Activated CD4-positive, alpha-beta T cell treated with anti-CD3 and anti-CD28 coated beads for 36 hours (primary cell): Measurements from ENCODE around the gene ADM2. TPM values are rescaled to one million over a fixed set of nuclear protein-coding genes. Genes with fewer than 3 reads are reported as not detected.
A peak's percentile ranks its signal among the peaks of the same experiment; 100 is the strongest.

Source experiments
- ATAC-seq: fragments of 200-7000 bp; cut with Tn5 transposase; one replicate; pipeline ENCODE4 v1.10.0; 2021; ENCODE audit warnings: mild to moderate bottlenecking, moderate library complexity
- CTCF ChIA-PET: fragments of 350-600 bp; sonication (Branson Sonifier 250); formaldehyde crosslinking; loops from one replicate; lab custom pipeline; 2021; ENCODE audit warnings: antibody characterized with exemption; lab: Charles Lee
- POLR2A ChIA-PET: fragments of 350-600 bp; sonication (Branson Sonifier 250); formaldehyde crosslinking; loops from one replicate; lab custom pipeline; 2021; ENCODE audit warnings: antibody characterized with exemption, inconsistent platforms; lab: Charles Lee
- DNase-seq: peaks from one replicate; pipeline ENCODE4 v3.0.0-alpha.2; 2020
- H3K27ac Mint-ChIP-seq: one replicate; pipeline ENCODE4 v1.8.0; 2021; ENCODE audit warnings: mixed read lengths
- H3K27me3 Mint-ChIP-seq: one replicate; pipeline ENCODE4 v1.8.0; 2021; ENCODE audit warnings: mixed read lengths
- H3K36me3 Mint-ChIP-seq: one replicate; pipeline ENCODE4 v1.8.0; 2021; ENCODE audit warnings: low read depth, mixed read lengths
- H3K4me1 Mint-ChIP-seq: one replicate; pipeline ENCODE4 v1.8.0; 2021; ENCODE audit warnings: mixed read lengths
- H3K4me3 Mint-ChIP-seq: one replicate; pipeline ENCODE4 v1.8.0; 2021; ENCODE audit warnings: mild to moderate bottlenecking, moderate library complexity, mixed read lengths
- H3K9me3 Mint-ChIP-seq: one replicate; pipeline ENCODE4 v1.8.0; 2021; ENCODE audit warnings: low read depth, mixed read lengths
- intact Hi-C, 2 experiments: fragments of 100-400 bp; cut with DNase I in 1 of 2; cut with micrococcal nuclease in 1 of 2; formaldehyde crosslinking; loops; one replicate each; pipeline versions ENCODE4 v1.14.2 to v1.15.1; 2022 to 2024; cut with DNase I, micrococcal nuclease
- total RNA-seq, 2 experiments: library from RNA; stranded (reverse); gene quantifications; one replicate each; pipeline ENCODE4 v1.2.3, GENCODE V29; 2021

ADM2 gene
- total RNA-seq, 2 experiments from 2014 or later = 7.5 to 7.9 TPM

GRCh38 chr22:50528682-50529415 lies 47.5 kb downstream of the ADM2 start:
- no peaks in the 10 kb centered on the region for H3K27me3 Mint-ChIP-seq
- H3K9me3 Mint-ChIP-seq = no peaks in the 10 kb centered on the region
- peaks cover 15% of the 10 kb centered on the region for H3K36me3 Mint-ChIP-seq
- ATAC-seq (no peak), DNase-seq (no peak)
- no peak overlapping the region for H3K27ac Mint-ChIP-seq
- H3K4me3 Mint-ChIP-seq = peak overlapping the region; percentile 77
- CTCF ChIA-PET = interaction anchor here (0.6 to 5.2 kb wide), 7 partner anchors 11 to 99 kb away, joined by 3 to 43 read pairs (median 5); partner anchors contain the start of genes ARSA, KLHDC7B and SYCE3
- POLR2A ChIA-PET = interaction anchor here (0.6 to 1.7 kb wide), 6 partner anchors 11 to 155 kb away, joined by 3 to 7 read pairs (median 4); partner anchors contain the start of genes LMF2 and NCAPH2
- H3K4me1 Mint-ChIP-seq = peaks cover 43% of the 10 kb centered on the region
- intact Hi-C loops = loop anchor here in 1 of 2 experiments (5.0 kb wide), 3 partner anchors 187 to 677 kb away; partner anchors contain the start of genes PIM3, PPP6R2 and ZBED4

DNA sequence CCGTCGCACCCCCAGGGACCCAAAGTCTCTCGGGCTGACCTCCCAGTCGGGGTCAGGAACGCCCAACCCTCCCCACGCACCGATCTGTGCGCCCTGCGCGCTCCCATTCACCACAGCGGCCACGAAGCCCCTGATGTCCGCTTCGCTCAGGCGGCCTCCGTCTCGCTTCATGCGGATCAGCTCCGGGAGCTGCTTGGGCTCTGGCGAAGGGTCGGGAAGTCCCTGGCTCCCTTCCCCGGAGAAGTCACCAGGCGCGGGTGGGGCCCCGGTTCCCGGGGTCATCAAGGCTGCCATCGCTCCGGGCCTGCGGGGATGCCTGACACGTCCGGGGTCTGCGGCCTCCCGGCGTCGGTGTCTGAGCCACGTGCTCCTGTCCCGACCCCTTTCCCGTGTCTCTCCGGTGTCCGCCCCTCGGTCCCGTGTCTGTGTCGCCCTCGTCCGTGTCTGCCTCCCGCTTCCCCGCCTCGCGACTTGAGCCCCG lies 48.1 kb downstream of the ADM2 start:
- H3K4me3 Mint-ChIP-seq = peak overlapping the region; percentile 77
- ATAC-seq = no peak
- no peak for DNase-seq
- no peaks in the 10 kb centered on the region for H3K9me3 Mint-ChIP-seq
- no peaks in the 10 kb centered on the region for H3K27me3 Mint-ChIP-seq
- intact Hi-C loops = loop anchor here in 1 of 2 experiments (5.0 kb wide), 3 partner anchors 187 to 677 kb away; partner anchors contain the start of genes PIM3, PPP6R2 and ZBED4
- peaks cover 47% of the 10 kb centered on the region for H3K4me1 Mint-ChIP-seq
- CTCF ChIA-PET = interaction anchor here (0.6 to 5.2 kb wide), 6 partner anchors 10 to 99 kb away, joined by 3 to 43 read pairs (median 8); partner anchors contain the start of genes ARSA, KLHDC7B and SYCE3
- POLR2A ChIA-PET = interaction anchor here (1.0 to 1.3 kb wide), 3 partner anchors 10 to 92 kb away, joined by 4 to 7 read pairs (median 6); partner anchors contain the start of genes LMF2 and NCAPH2
- peaks cover 13% of the 10 kb centered on the region for H3K36me3 Mint-ChIP-seq
- H3K27ac Mint-ChIP-seq = no peak overlapping the region

DNA sequence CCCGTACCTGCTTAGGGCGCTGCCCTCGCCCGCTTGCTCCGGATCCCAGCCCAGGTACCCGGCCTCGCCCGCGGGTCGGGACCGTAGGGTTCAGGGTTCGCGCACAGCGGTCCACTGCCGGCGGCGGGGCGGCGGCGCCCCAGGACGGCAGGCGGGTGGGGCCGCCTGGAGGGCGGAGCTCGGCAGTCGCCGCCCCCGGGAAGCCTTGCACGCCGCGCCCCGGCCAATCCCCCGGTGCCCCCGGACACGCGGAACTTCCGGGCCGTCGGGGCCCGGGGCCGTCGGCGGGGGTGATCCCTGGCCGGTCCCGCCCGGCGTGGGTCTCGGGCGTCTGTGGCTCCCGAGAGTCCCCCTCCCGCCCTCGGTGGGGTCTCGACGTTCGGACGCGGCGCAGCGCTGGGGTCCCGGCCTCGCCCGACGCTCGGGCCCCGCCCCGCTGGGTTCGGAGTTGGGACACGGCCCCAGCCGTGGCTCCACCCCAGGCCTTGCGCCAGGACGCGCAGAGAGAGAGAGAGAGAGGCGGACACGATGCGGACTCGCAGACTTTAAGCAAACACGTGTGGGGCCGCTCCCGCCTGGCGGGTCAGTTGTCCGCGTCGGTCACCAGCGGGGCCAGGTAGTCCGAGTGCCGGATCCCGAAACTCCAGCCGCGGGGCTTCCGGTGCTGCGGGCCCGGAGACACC lies 48.7 kb downstream of the ADM2 start, which contains the start of gene TYMP:
TSS of gene TYMP (minus strand) at position 116 of the 683 bp plus-strand sequence. CDS start 303 bp downstream, outside the sequence.
- ChIA-PET POLR2A (interaction anchor here (0.6 to 1.0 kb wide), 2 partner anchors 9 to 15 kb away, joined by 3 to 6 read pairs; no protein-coding TSS in a partner anchor), CTCF (interaction anchor here (1.8 kb wide), 1 partner anchor 15 kb away, joined by 5 read pairs; the partner anchor contains the start of gene KLHDC7B)
- ATAC-seq (peak; percentile 8), DNase-seq (peak; percentile 82)
- intact Hi-C loops = loop anchor here (2.0 to 5.0 kb wide), 6 partner anchors 33 to 678 kb away; partner anchors contain the start of genes CHKB (in 1 of the 2), PIM3 (in 1 of the 2), PPP6R2 (in 1 of the 2) and SYCE3 (in 1 of the 2)
- Mint-ChIP-seq H3K27me3 (no peaks in the 10 kb centered on the region), H3K4me1 (peaks cover 45% of the 10 kb centered on the region), H3K36me3 (peaks cover 8% of the 10 kb centered on the region), H3K9me3 (no peaks in the 10 kb centered on the region), H3K27ac (peak within 1 kb of the TSS; percentile 97), H3K4me3 (peak within 1 kb of the TSS; percentile 87)

DNA sequence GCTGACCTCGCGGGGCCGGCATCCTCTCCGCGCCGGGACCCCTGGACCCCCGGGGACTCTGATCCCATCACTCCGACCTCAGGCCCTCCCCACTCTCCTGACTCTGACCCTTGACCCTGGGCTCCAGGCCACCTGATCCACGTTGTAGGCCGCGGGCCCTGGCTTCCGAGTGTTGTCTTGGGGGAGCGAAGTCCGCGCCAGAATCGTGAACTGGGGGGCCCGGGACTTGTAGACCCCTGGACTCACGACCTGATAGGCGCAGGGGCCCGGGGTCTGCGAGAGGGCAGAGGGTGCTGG lies 49.2 kb downstream of the ADM2 start:
- ATAC-seq (no peak), DNase-seq (no peak)
- Mint-ChIP-seq H3K4me1 (peaks cover 45% of the 10 kb centered on the region), H3K9me3 (no peaks in the 10 kb centered on the region), H3K27me3 (no peaks in the 10 kb centered on the region), H3K4me3 (peak overlapping the region; percentile 87), H3K27ac (peak overlapping the region; percentile 86), H3K36me3 (peaks cover 8% of the 10 kb centered on the region)
- ChIA-PET CTCF (no interaction called here), POLR2A (interaction anchor here (0.7 kb wide), 1 partner anchor 9 kb away, joined by 5 read pairs; no protein-coding TSS in a partner anchor)
- intact Hi-C loops = loop anchor here (2.0 to 5.0 kb wide), 3 partner anchors 32 to 553 kb away; partner anchors contain the start of genes CHKB (in 1 of the 2) and SYCE3 (in 1 of the 2)

- Mint-ChIP-seq H3K4me3 (peak overlapping the region; percentile 87), H3K27me3 (no peaks in the 10 kb centered on the region), H3K27ac (peak overlapping the region; percentile 97), H3K4me1 (peaks cover 45% of the 10 kb centered on the region), H3K9me3 (no peaks in the 10 kb centered on the region), H3K36me3 (peaks cover 8% of the 10 kb centered on the region)
- DNase-seq (peak; percentile 92), ATAC-seq (peak; percentile 45)
- CTCF ChIA-PET = no interaction called here
- intact Hi-C loops = loop anchor here (1.0 to 5.0 kb wide), 9 partner anchors 8 to 554 kb away; partner anchors contain the start of genes SYCE3 (in 2 of the 2), CHKB (in 1 of the 2) and NCAPH2 (in 1 of the 2)
- POLR2A ChIA-PET = interaction anchor here (0.7 kb wide), 1 partner anchor 8 kb away, joined by 5 read pairs; no protein-coding TSS in a partner anchor
Observed at GRCh38 chr22:50530877-50531545, 49.7 kb downstream of the ADM2 start.

- ChIA-PET POLR2A (no interaction called here), CTCF (no interaction called here)
- peak; percentile 88 for DNase-seq
- Mint-ChIP-seq H3K27ac (peak overlapping the region; percentile 97), H3K36me3 (peaks cover 8% of the 10 kb centered on the region), H3K27me3 (no peaks in the 10 kb centered on the region), H3K4me3 (peak overlapping the region; percentile 87), H3K4me1 (peaks cover 49% of the 10 kb centered on the region), H3K9me3 (no peaks in the 10 kb centered on the region)
- intact Hi-C loops = loop anchor here (1.0 to 5.0 kb wide), 9 partner anchors 8 to 554 kb away; partner anchors contain the start of genes SYCE3 (in 2 of the 2), CHKB (in 1 of the 2) and NCAPH2 (in 1 of the 2)
- peak; percentile 52 for ATAC-seq
Observed at GRCh38 chr22:50531546-50531961, 50.2 kb downstream of the ADM2 start.

- ChIA-PET CTCF (no interaction called here), POLR2A (no interaction called here)
- Mint-ChIP-seq H3K4me3 (peak overlapping the region; percentile 87), H3K4me1 (peaks cover 48% of the 10 kb centered on the region), H3K9me3 (no peaks in the 10 kb centered on the region), H3K27me3 (no peaks in the 10 kb centered on the region), H3K36me3 (peaks cover 8% of the 10 kb centered on the region), H3K27ac (peak overlapping the region; percentile 97)
- intact Hi-C loops = loop anchor here (1.0 to 5.0 kb wide), 9 partner anchors 7 to 555 kb away; partner anchors contain the start of genes SYCE3 (in 2 of the 2), CHKB (in 1 of the 2) and NCAPH2 (in 1 of the 2)
- DNase-seq (peak; percentile 51), ATAC-seq (no peak)
Observed at GRCh38 chr22:50531962-50532674, 50.8 kb downstream of the ADM2 start.

DNA sequence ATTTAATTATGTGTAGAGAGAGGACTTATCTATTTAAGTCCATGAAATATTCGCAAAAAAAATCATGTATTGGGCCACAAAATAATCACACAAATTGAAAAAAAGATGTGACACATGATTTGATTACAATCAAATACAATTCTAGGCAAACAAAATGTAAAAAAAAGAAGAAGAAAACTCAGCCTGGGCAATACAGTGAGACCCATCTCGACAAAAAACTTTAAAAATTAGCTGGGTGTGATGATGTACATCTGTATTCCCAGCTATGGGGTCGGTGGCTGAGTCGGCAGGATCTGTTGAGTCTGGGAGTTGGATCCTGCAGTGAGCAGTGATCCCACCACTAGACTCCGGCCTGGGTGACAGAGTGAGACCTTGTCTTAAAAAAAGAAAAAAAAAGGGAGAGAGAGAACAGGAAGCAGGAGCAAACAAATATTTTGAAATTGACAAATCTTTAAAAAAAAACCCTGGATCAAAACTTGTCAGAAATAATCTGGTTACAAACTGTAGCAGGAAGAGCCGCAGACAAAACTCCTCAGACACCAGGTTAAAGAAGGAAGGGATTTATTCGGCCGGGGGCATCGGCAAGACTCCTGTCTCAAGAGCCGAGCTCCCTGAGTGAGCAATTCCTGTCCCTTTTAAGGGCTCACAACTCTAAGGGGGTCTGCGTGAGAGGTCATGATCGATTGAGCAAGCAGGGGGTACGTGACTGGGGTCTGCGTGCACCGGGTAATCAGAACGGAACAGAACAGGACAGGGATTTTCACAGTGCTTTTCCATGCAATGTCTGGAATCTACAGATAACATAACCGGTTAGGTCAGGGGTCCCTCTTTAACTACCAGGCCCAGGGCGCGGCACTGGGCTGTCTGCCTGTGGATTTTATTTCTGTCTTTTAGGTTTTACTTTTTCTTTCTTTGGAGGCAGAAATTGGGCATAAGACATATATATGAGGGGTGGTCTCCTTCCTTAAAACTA lies 51.8 kb downstream of the ADM2 start:
- no peak for ATAC-seq

More for the DNA sequence above, 51.8 kb downstream of the ADM2 start:
- Mint-ChIP-seq H3K4me3 (peak overlapping the region; percentile 87), H3K4me1 (peaks cover 41% of the 10 kb centered on the region), H3K36me3 (peaks cover 8% of the 10 kb centered on the region), H3K27ac (peak overlapping the region; percentile 79), H3K9me3 (no peaks in the 10 kb centered on the region), H3K27me3 (no peaks in the 10 kb centered on the region)
- DNase-seq = no peak
- intact Hi-C loops = loop anchor here in 1 of 2 experiments (5.0 kb wide), 1 partner anchor 556 kb away; no protein-coding TSS in a partner anchor
- ChIA-PET POLR2A (no interaction called here), CTCF (no interaction called here)
